Breast epithelium (tissue), 3 donors: ENCODE results near the gene NUDT16.

ENCODE experiments used
- POLR2A ChIP-seq: fragments of 450-650 bp; IDR thresholded peaks from one replicate; pipeline ENCODE4 v1.6.1; 2016; ENCODE audit warnings: antibody characterized with exemption, mild to moderate bottlenecking, moderate library complexity
- POLR2AphosphoS5 ChIP-seq, 3 donors: sonication (generic); formaldehyde crosslinking; IDR thresholded peaks; one replicate each; pipeline ENCODE4 v1.6.1; 2017; ENCODE audit warnings: antibody characterized with exemption in 3 of 3
- TF ChIP-seq, protein P1 (sequence below), 3 donors: fragments of 450-650 bp; IDR thresholded peaks; one replicate each; pipeline ENCODE4 v1.5.1; 2016 to 2017; ENCODE audit warnings: antibody characterized with exemption in 3 of 3, mild to moderate bottlenecking in 3 of 3, moderate library complexity in 3 of 3

DNA sequence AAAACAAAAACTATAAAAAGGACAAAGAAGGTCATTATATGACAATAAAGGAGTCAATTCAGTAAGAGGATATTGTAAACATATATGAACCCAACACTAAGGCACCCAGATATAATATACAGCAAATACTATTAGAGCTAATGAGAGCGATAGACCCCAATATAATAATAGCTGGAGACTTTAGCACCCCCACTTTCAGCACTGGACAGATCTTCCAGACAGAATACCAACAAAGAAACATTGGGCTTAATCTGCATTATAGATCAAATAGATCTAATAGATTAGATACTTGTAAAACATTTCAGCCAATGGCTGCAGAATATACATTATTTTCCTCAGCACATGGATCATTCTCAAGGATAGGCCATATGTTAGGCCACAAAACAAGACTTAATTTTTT lies 53.4 kb downstream of the NUDT16 start:
- TF ChIP-seq, protein P1, sequence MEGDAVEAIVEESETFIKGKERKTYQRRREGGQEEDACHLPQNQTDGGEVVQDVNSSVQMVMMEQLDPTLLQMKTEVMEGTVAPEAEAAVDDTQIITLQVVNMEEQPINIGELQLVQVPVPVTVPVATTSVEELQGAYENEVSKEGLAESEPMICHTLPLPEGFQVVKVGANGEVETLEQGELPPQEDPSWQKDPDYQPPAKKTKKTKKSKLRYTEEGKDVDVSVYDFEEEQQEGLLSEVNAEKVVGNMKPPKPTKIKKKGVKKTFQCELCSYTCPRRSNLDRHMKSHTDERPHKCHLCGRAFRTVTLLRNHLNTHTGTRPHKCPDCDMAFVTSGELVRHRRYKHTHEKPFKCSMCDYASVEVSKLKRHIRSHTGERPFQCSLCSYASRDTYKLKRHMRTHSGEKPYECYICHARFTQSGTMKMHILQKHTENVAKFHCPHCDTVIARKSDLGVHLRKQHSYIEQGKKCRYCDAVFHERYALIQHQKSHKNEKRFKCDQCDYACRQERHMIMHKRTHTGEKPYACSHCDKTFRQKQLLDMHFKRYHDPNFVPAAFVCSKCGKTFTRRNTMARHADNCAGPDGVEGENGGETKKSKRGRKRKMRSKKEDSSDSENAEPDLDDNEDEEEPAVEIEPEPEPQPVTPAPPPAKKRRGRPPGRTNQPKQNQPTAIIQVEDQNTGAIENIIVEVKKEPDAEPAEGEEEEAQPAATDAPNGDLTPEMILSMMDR (IDR thresholded peaks at IDR 0.05): no peak
- TF ChIP-seq POLR2A (no peak), POLR2AphosphoS5 (IDR thresholded peaks at IDR 0.05) (no peak)
